ENCODE data around the gene TTF2.

GRCh38 chr1:117032681-117033539 is 27.2 kb upstream of the TTF2 start:
- TF ChIP-seq CTCF (IDR thresholded peaks at IDR 0.05; ENCODE audit: control extremely low read depth in 1 of 3, insufficient read depth in 1 of 3, low read depth in 1 of 3, low read length in 3 of 3) (no peak), CREB1 (IDR thresholded peaks at IDR 0.05) (no peak), SP1 (IDR thresholded peaks at IDR 0.05; ENCODE audit: low read depth, low read length) (no peak), SIX5 (IDR thresholded peaks at IDR 0.05; ENCODE audit: low read depth, low read length) (no peak)
